SK-N-SH treated with all-trans-retinoic acid at 6 μM for 48 hours (cell line): Measurements from ENCODE around the gene COL23A1.

ENCODE experiments used
- ATAC-seq: fragments of 200-7000 bp; cut with Tn5 transposase; 3 replicates; pipeline ENCODE4 v1.9.1; 2020; ENCODE audit warnings: mild to moderate bottlenecking, moderate library complexity
- BACH2 ChIP-seq: fragments of 250-450 bp; sonication (Bioruptor Pico); IDR thresholded peaks from 2 replicates; pipeline ENCODE4 v1.9.0; 2021; ENCODE audit warnings: mild to moderate bottlenecking, borderline replicate concordance
- CSDC2 ChIP-seq: fragments of 250-450 bp; sonication (Bioruptor Pico); IDR thresholded peaks from 2 replicates; pipeline ENCODE4 v1.5.0; 2020; ENCODE audit warnings: mild to moderate bottlenecking, moderate library complexity
- ESRRG ChIP-seq: fragments of 250-450 bp; sonication (Bioruptor Pico); IDR thresholded peaks from 2 replicates; pipeline ENCODE4 v1.6.1; 2021; ENCODE audit warnings: mild to moderate bottlenecking
- GLIS3 ChIP-seq: fragments of 250-450 bp; sonication (Bioruptor Pico); IDR thresholded peaks from 2 replicates; pipeline ENCODE4 v1.5.0; 2020; ENCODE audit warnings: mild to moderate bottlenecking, moderate library complexity
- OSR1 ChIP-seq: fragments of 250-450 bp; sonication (Bioruptor Pico); IDR thresholded peaks from 2 replicates; pipeline ENCODE4 v1.8.0; 2022; ENCODE audit warnings: moderate library complexity, mild to moderate bottlenecking, inconsistent platforms
- PATZ1 ChIP-seq: fragments of 250-450 bp; sonication (Bioruptor Pico); IDR thresholded peaks from 2 replicates; pipeline ENCODE4 v1.8.0; 2020; ENCODE audit warnings: mild to moderate bottlenecking, moderate library complexity, borderline replicate concordance
- PPARA ChIP-seq: fragments of 250-450 bp; sonication (Bioruptor Pico); IDR thresholded peaks from 2 replicates; pipeline ENCODE4 v1.5.0; 2020; ENCODE audit warnings: mild to moderate bottlenecking, borderline replicate concordance
- RARB ChIP-seq: fragments of 250-450 bp; sonication (Bioruptor Pico); IDR thresholded peaks from 2 replicates; pipeline ENCODE4 v1.8.0; 2021; ENCODE audit warnings: mild to moderate bottlenecking, moderate library complexity
- TOX ChIP-seq: fragments of 250-450 bp; sonication (Bioruptor Pico); IDR thresholded peaks from 2 replicates; pipeline ENCODE4 v1.8.0; 2021; ENCODE audit warnings: mild to moderate bottlenecking, moderate library complexity, borderline replicate concordance
- ZFP3 ChIP-seq: fragments of 250-450 bp; sonication (Bioruptor Pico); IDR thresholded peaks from 2 replicates; pipeline ENCODE4 v1.5.0; 2020; ENCODE audit warnings: mild to moderate bottlenecking, moderate library complexity
- ZFP30 ChIP-seq: fragments of 450-650 bp; formaldehyde crosslinking; IDR thresholded peaks from 2 replicates; pipeline ENCODE4 v1.5.0; 2022; ENCODE audit warnings: mild to moderate bottlenecking, moderate library complexity
- ZNF565 ChIP-seq: fragments of 450-650 bp; formaldehyde crosslinking; conservative IDR thresholded peaks from 2 replicates; pipeline ENCODE4 v1.5.0; 2020; ENCODE audit warnings: low read depth, mild to moderate bottlenecking, moderate library complexity
- ZNF8 ChIP-seq: fragments of 450-650 bp; formaldehyde crosslinking; IDR thresholded peaks from 2 replicates; pipeline ENCODE4 v1.5.0; 2020; ENCODE audit warnings: mild to moderate bottlenecking, moderate library complexity
- TF ChIP-seq, protein P1 (sequence below): fragments of 250-450 bp; sonication (Bioruptor Pico); IDR thresholded peaks from 2 replicates; pipeline ENCODE4 v1.5.1; 2021; ENCODE audit warnings: mild to moderate bottlenecking, moderate library complexity
- TF ChIP-seq, protein P2 (sequence below): fragments of 250-450 bp; sonication (Bioruptor Pico); IDR thresholded peaks from 2 replicates; pipeline ENCODE4 v1.5.1; 2020; ENCODE audit warnings: low read depth, mild to moderate bottlenecking, moderate library complexity
- TF ChIP-seq, protein P3 (sequence below): fragments of 250-450 bp; sonication (Bioruptor Pico); IDR thresholded peaks from 2 replicates; pipeline ENCODE4 v1.8.0; 2021; ENCODE audit warnings: low read depth, mild to moderate bottlenecking, moderate library complexity, borderline replicate concordance
- TF ChIP-seq, protein P4 (sequence below): fragments of 250-450 bp; sonication (Bioruptor Pico); IDR thresholded peaks from 2 replicates; pipeline ENCODE4 v1.5.0; 2020; ENCODE audit warnings: mild to moderate bottlenecking, moderate library complexity

Gene COL23A1

DNA sequence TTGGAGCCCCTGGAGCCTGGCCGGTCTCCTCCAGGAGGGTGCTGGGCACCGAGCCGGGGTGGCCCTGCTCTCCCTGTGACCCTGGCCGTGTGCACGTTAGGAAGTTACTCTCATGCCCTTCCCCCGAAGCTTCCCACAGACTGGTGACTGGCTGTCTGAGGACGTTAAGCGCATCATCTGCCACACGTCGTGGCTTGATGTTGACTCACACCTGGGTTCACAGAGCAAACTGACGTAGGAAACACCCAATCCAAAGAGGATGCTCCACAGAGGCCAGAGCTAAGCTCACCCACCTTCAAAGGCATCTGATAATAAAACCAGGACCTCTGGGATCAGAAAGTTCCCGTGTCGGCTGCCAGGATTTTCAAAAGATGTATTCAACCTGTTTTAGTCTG, 204.7 kb downstream of the COL23A1 start (continued):
- TF ChIP-seq, protein P1, sequence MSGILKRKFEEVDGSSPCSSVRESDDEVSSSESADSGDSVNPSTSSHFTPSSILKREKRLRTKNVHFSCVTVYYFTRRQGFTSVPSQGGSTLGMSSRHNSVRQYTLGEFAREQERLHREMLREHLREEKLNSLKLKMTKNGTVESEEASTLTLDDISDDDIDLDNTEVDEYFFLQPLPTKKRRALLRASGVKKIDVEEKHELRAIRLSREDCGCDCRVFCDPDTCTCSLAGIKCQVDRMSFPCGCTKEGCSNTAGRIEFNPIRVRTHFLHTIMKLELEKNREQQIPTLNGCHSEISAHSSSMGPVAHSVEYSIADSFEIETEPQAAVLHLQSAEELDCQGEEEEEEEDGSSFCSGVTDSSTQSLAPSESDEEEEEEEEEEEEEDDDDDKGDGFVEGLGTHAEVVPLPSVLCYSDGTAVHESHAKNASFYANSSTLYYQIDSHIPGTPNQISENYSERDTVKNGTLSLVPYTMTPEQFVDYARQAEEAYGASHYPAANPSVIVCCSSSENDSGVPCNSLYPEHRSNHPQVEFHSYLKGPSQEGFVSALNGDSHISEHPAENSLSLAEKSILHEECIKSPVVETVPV (CRISPR knock-in tag): no peak
- no peak for TF ChIP-seq GLIS3
- TF ChIP-seq PPARA (CRISPR knock-in tag): no peak
- no peak for TF ChIP-seq RARB (CRISPR knock-in tag)
- TF ChIP-seq ZFP3 (CRISPR knock-in tag): no peak
- TF ChIP-seq TOX: no peak
- TF ChIP-seq BACH2 (CRISPR knock-in tag): no peak
- TF ChIP-seq, all 23 proteins: peak for 0

- no peak for TF ChIP-seq ZFP30 (CRISPR knock-in tag)
- no peak for TF ChIP-seq ZFP3 (CRISPR knock-in tag)
- TF ChIP-seq ZNF565: no peak
- TF ChIP-seq PATZ1 (CRISPR knock-in tag): no peak
- no peak for TF ChIP-seq RARB (CRISPR knock-in tag)
- no peak for TF ChIP-seq ESRRG (CRISPR knock-in tag)
- no peak for TF ChIP-seq ZNF8
- TF ChIP-seq, protein P2, sequence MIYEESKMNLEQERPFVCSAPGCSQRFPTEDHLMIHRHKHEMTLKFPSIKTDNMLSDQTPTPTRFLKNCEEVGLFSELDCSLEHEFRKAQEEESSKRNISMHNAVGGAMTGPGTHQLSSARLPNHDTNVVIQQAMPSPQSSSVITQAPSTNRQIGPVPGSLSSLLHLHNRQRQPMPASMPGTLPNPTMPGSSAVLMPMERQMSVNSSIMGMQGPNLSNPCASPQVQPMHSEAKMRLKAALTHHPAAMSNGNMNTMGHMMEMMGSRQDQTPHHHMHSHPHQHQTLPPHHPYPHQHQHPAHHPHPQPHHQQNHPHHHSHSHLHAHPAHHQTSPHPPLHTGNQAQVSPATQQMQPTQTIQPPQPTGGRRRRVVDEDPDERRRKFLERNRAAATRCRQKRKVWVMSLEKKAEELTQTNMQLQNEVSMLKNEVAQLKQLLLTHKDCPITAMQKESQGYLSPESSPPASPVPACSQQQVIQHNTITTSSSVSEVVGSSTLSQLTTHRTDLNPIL (CRISPR knock-in tag): no peak
- TF ChIP-seq, protein P3, sequence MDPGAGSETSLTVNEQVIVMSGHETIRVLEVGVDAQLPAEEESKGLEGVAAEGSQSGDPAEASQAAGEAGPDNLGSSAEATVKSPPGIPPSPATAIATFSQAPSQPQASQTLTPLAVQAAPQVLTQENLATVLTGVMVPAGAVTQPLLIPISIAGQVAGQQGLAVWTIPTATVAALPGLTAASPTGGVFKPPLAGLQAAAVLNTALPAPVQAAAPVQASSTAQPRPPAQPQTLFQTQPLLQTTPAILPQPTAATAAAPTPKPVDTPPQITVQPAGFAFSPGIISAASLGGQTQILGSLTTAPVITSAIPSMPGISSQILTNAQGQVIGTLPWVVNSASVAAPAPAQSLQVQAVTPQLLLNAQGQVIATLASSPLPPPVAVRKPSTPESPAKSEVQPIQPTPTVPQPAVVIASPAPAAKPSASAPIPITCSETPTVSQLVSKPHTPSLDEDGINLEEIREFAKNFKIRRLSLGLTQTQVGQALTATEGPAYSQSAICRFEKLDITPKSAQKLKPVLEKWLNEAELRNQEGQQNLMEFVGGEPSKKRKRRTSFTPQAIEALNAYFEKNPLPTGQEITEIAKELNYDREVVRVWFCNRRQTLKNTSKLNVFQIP (CRISPR knock-in tag): no peak
- TF ChIP-seq PPARA (CRISPR knock-in tag): no peak
- TF ChIP-seq, protein P4, sequence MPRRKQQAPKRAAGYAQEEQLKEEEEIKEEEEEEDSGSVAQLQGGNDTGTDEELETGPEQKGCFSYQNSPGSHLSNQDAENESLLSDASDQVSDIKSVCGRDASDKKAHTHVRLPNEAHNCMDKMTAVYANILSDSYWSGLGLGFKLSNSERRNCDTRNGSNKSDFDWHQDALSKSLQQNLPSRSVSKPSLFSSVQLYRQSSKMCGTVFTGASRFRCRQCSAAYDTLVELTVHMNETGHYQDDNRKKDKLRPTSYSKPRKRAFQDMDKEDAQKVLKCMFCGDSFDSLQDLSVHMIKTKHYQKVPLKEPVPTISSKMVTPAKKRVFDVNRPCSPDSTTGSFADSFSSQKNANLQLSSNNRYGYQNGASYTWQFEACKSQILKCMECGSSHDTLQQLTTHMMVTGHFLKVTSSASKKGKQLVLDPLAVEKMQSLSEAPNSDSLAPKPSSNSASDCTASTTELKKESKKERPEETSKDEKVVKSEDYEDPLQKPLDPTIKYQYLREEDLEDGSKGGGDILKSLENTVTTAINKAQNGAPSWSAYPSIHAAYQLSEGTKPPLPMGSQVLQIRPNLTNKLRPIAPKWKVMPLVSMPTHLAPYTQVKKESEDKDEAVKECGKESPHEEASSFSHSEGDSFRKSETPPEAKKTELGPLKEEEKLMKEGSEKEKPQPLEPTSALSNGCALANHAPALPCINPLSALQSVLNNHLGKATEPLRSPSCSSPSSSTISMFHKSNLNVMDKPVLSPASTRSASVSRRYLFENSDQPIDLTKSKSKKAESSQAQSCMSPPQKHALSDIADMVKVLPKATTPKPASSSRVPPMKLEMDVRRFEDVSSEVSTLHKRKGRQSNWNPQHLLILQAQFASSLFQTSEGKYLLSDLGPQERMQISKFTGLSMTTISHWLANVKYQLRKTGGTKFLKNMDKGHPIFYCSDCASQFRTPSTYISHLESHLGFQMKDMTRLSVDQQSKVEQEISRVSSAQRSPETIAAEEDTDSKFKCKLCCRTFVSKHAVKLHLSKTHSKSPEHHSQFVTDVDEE (CRISPR knock-in tag): no peak
- TF ChIP-seq, protein P1 (CRISPR knock-in tag): no peak
- TF ChIP-seq CSDC2 (CRISPR knock-in tag): no peak
- no peak for TF ChIP-seq OSR1 (CRISPR knock-in tag)
- no peak for ATAC-seq
Measured at GRCh38 chr5:178384816-178385495, 205.2 kb downstream of the COL23A1 start.
